Large intestine (tissue), 3 donors: ENCODE data around the gene NDRG2. TPM values are rescaled to one million over a fixed set of nuclear protein-coding genes. Genes with fewer than 3 reads are reported as not detected.
"Not testable (repeated sequence)": the region's sequence is repeated elsewhere in the genome, so short reads cannot be mapped to it uniquely, and the experiment has no call there.

Experiments
- DNase-seq, 2 donors: peaks; one replicate each; pipeline versions ENCODE4 v3.0.0 to v3.0.0-alpha.2; 2013
- H3K27ac ChIP-seq: one replicate; pipeline ENCODE4 v1.5.1; 2013; ENCODE audit warnings: low read length
- H3K27me3 ChIP-seq: 2 replicates; pipeline ENCODE4 v1.6.1; 2013; ENCODE audit warnings: low read length; ENCODE audit not compliant: control insufficient read depth, insufficient read depth
- H3K36me3 ChIP-seq: 2 replicates; pipeline ENCODE4 v1.6.1; 2013; ENCODE audit warnings: low read length; ENCODE audit not compliant: control insufficient read depth, insufficient read depth
- H3K4me1 ChIP-seq: one replicate; pipeline ENCODE4 v1.6.1; 2013; ENCODE audit warnings: low read length; ENCODE audit not compliant: control insufficient read depth, insufficient read depth
- H3K4me3 ChIP-seq: one replicate; pipeline ENCODE4 v1.5.1; 2013; ENCODE audit warnings: low read length
- H3K9me3 ChIP-seq: one replicate; pipeline ENCODE4 v1.6.1; 2013; ENCODE audit warnings: mild to moderate bottlenecking, low read depth, low read length, moderate library complexity; ENCODE audit not compliant: control insufficient read depth
- WGBS: methylation state at CpG from one replicate; pipeline ENCODE4 v1.1.5; 2013; ENCODE audit warnings: low lambda C conversion rate; ENCODE audit not compliant: insufficient coverage; 5-methylcytosine and 5-hydroxymethylcytosine counted together
- polyA plus RNA-seq: library from polyadenylated mRNA; unstranded; fragments of 120-200 nt; gene quantifications from one replicate; pipeline ENCODE4 v1.2.1, GENCODE V29; 2013

NDRG2 gene
- polyA plus RNA-seq, 1 donor, result 76.5 TPM

- H3K4me3 ChIP-seq, H3K36me3 ChIP-seq, H3K27me3 ChIP-seq, H3K9me3 ChIP-seq, H3K27ac ChIP-seq, DNase-seq: not testable (repeated sequence)
- peaks cover 15% of the 10 kb centered on the region for H3K4me1 ChIP-seq
- no CpG with 5 or more reads among the region's 3 CpGs for WGBS
These were observed 15.1 kb downstream of the NDRG2 start for GRCh38 chr14:21009721-21010120.

DNA sequence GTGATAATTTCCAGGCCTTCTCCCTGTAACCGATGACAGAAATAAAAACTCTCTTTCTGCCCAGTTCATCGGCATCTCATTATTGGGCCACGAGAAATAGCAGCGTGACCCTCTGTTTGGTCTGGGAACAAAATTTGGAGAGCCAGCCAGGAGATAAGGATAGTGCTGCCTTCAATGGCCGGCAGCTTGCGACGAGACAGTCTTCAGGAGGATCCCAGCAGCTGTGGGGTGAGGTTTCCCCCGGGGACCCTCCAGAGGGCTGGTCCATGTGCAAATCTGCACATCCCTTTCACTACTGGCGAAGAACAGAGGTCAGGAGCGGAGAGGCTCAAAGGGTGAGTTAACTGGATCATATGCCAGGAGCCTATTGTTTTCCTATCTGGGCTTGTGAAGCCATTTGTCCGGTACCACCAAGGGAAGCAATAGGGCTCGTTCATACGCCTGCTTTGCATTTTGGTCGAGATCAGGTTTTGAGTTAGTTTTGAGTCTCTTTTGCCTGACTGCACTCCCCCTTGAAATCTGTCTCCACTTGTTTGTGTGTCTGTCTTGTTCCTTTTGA lies 21.0 kb downstream of the NDRG2 start:
- no peaks in the 10 kb centered on the region for H3K36me3 ChIP-seq
- H3K27me3 ChIP-seq, result no peaks in the 10 kb centered on the region
- no peak for DNase-seq
- peaks cover 11% of the 10 kb centered on the region for H3K4me1 ChIP-seq
- H3K27ac ChIP-seq, result no peak overlapping the region
- WGBS, result no CpG with 5 or more reads among the region's 14 CpGs
- H3K4me3 ChIP-seq, result no peak overlapping the region
- H3K9me3 ChIP-seq, result no peaks in the 10 kb centered on the region

DNA sequence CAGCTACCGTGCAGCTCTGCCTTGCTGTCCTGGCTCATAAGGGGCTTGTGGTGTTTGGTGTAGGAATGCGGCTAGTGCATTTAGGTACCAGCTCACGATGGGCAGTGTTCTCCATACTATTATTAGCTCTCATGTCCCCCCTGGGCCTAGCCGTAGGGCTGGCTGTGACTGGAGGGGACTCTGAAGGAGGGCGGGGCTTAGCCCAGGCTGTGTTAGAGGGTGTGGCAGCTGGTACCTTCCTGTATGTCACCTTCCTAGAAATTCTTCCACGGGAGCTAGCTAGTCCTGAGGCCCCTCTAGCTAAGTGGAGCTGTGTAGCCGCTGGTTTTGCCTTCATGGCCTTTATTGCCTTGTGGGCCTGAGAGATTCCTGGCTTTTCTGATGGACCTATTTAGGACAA lies 23.6 kb downstream of the NDRG2 start:
- no peak for DNase-seq
- H3K9me3 ChIP-seq, result no peaks in the 10 kb centered on the region
- H3K27ac ChIP-seq, result no peak overlapping the region
- H3K4me3 ChIP-seq, result no peak overlapping the region
- H3K4me1 ChIP-seq, result peaks cover 24% of the 10 kb centered on the region
- H3K27me3 ChIP-seq, result no peaks in the 10 kb centered on the region
- H3K36me3 ChIP-seq, result peaks cover 6% of the 10 kb centered on the region
- WGBS, result no CpG with 5 or more reads among the region's 7 CpGs

DNA sequence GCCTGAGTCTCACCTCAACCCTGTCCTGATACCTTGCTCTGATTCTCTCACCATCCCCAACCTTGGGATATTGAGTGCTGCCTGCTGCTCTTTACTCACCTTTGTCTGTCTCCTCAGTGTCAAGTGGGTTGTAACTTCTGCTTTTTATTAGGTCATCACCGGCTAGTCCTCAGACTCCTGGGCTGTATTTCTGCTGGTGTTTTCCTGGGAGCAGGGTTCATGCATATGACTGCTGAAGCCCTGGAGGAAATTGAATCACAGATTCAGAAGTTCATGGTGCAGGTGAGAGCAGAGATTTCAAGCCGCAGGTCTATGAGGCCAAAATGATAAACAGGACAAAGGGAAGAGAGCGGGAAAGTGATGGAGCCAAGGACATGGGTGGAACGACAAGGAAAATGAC lies 25.3 kb downstream of the NDRG2 start:
- H3K27ac ChIP-seq, result peak overlapping the region; percentile 44
- H3K27me3 ChIP-seq, result no peaks in the 10 kb centered on the region
- H3K4me3 ChIP-seq, result no peak overlapping the region
- H3K36me3 ChIP-seq, result peaks cover 23% of the 10 kb centered on the region
- WGBS, result 37% methylated on average over 2 of the region's 4 CpGs
- peaks cover 33% of the 10 kb centered on the region for H3K4me1 ChIP-seq
- no peaks in the 10 kb centered on the region for H3K9me3 ChIP-seq
- DNase-seq, result peak; percentile 52 to 84

DNA sequence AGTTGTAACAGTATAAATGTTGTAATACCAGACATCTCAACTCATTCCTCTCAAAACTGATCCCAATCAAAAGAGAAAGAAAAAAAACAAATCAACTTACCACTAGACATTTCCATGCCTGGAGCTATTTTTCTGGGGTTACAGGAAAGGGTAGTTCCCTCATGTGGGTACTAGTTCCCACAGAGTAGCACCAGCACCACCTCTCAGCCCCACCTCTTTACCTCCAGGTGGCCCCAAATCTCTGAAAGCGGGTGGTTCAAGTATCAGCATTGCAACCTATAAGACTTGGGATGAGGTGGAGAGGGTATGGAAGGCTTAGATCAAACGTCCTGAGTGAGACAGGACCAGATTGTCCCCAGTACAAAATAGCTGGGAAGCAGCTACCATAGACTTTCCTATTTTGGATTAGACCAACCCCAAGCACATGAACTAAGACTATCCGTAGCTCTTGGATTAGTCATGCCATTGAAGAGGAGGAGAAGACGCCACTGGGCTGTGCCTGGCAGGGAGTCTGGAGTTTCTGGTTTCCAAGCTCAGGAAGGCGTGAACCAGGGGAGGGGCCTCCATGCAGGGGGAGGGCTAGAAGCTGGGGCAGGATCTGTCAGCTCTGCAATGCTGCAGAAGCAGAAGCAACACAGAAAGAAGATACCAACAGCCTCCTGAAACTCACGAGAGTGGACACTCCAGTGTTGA lies 26.0 kb downstream of the NDRG2 start, which contains the start of gene SLC39A2:
TSS of gene SLC39A2 (plus strand) at position 620 of the 693 bp plus-strand sequence. CDS start 154 bp downstream, outside the sequence.
- peaks cover 33% of the 10 kb centered on the region for H3K4me1 ChIP-seq
- H3K27me3 ChIP-seq, result no peaks in the 10 kb centered on the region
- H3K36me3 ChIP-seq, result peaks cover 30% of the 10 kb centered on the region
- WGBS, result no CpG with 5 or more reads among the region's 6 CpGs
- no peaks in the 10 kb centered on the region for H3K9me3 ChIP-seq
- H3K4me3 ChIP-seq, result no peak within 1 kb of the TSS
- no peak for DNase-seq
- H3K27ac ChIP-seq, result peak within 1 kb of the TSS; percentile 44

GRCh38 chr14:20998139-20998538 lies 26.7 kb downstream of the NDRG2 start:
- WGBS, result no CpG with 5 or more reads among the region's 3 CpGs
- H3K4me3 ChIP-seq, result no peak overlapping the region
- H3K27me3 ChIP-seq, result no peaks in the 10 kb centered on the region
- no peaks in the 10 kb centered on the region for H3K9me3 ChIP-seq
- peaks cover 33% of the 10 kb centered on the region for H3K4me1 ChIP-seq
- peaks cover 35% of the 10 kb centered on the region for H3K36me3 ChIP-seq
- DNase-seq, result peak in 1 of 2 donors; percentile 71
- H3K27ac ChIP-seq, result peak overlapping the region; percentile 7

- Histone ChIP-seq H3K9me3 (no peaks in the 10 kb centered on the region), H3K36me3 (peaks cover 41% of the 10 kb centered on the region), H3K4me1 (peaks cover 33% of the 10 kb centered on the region), H3K27me3 (no peaks in the 10 kb centered on the region), H3K27ac (peak overlapping the region; percentile 64), H3K4me3 (no peak overlapping the region)
- no CpG with 5 or more reads among the region's 6 CpGs for WGBS
- DNase-seq, result no peak
These were observed 27.3 kb downstream of the NDRG2 start for GRCh38 chr14:20997564-20997963.

DNA sequence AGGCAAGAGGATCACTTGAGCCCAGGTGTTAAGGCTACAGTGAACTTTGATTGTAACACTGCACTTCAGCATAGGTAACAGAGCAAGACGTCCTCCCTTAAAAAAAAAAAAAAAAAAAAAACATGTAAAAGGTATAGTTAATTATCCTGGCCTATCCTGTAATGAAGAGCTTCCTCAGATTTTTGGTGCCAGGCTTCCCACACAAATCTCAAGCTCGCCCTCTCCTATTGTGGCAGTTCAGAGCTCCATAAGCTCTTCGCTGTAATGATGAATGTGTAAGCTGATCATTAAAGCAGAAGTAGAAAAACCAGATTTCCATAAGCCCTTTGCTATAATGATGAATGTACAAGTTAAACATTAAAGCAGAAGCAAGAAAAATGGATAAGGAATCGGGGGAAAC lies 27.7 kb downstream of the NDRG2 start:
- Histone ChIP-seq H3K27me3 (no peaks in the 10 kb centered on the region), H3K4me3 (no peak overlapping the region), H3K36me3 (peaks cover 45% of the 10 kb centered on the region), H3K27ac (peak overlapping the region; percentile 64), H3K4me1 (peaks cover 33% of the 10 kb centered on the region), H3K9me3 (no peaks in the 10 kb centered on the region)
- WGBS, result no CpG with 5 or more reads among the region's 4 CpGs
- peak in 1 of 2 donors; percentile 62 for DNase-seq

- Histone ChIP-seq H3K4me1 (peaks cover 36% of the 10 kb centered on the region), H3K27ac (peak overlapping the region; percentile 64), H3K36me3 (peaks cover 49% of the 10 kb centered on the region), H3K27me3 (no peaks in the 10 kb centered on the region), H3K4me3 (no peak overlapping the region), H3K9me3 (no peaks in the 10 kb centered on the region)
- no CpG with 5 or more reads among the region's 14 CpGs for WGBS
- DNase-seq, result no peak
These were observed 28.3 kb downstream of the NDRG2 start for GRCh38 chr14:20996521-20996920.

- Histone ChIP-seq H3K27ac (peak within 1 kb of the TSS; percentile 83), H3K27me3 (no peaks in the 10 kb centered on the region), H3K4me1 (peaks cover 15% of the 10 kb centered on the region), H3K36me3 (peaks cover 30% of the 10 kb centered on the region), H3K9me3 (no peaks in the 10 kb centered on the region), H3K4me3 (peak within 1 kb of the TSS; percentile 71)
- 0% methylated on average over 1 of the region's 42 CpGs for WGBS
- DNase-seq, result peak; percentile 94 to 98
These were observed 34.9 kb downstream of the NDRG2 start, which contains the start of gene METTL17 for GRCh38 chr14:20989787-20990600. Gene METTL17, plus strand, starts transcription at chr14:20989980. Its CDS starts 23 bp downstream, at chr14:20990003.
